Fibroblast of gingiva (primary cell): ENCODE measurements around the gene SKA1.

Experiments used
- DNase-seq: peaks from one replicate; pipeline ENCODE4 v3.0.0-alpha.2; 2011; ENCODE audit warnings: low read depth

The SKA1 gene

GRCh38 chr18:50374753-50375391 lies at the start of gene SKA1:
SKA1 (plus strand) TSS chr18:50375046; CDS start chr18:50375831, 785 bp downstream.
- DNase-seq = peak; percentile 91

GRCh38 chr18:50327983-50328382 lies 46.9 kb upstream of the SKA1 start:
- no peak for DNase-seq

GRCh38 chr18:50330176-50330575 lies 44.7 kb upstream of the SKA1 start:
- DNase-seq = no peak

GRCh38 chr18:50331691-50332090 lies 43.2 kb upstream of the SKA1 start:
- no peak for DNase-seq

GRCh38 chr18:50334546-50335152 lies 40.2 kb upstream of the SKA1 start:
- no peak for DNase-seq

GRCh38 chr18:50338122-50338521 lies 36.7 kb upstream of the SKA1 start:
- DNase-seq = no peak

GRCh38 chr18:50338715-50339114 lies 36.1 kb upstream of the SKA1 start:
- no peak for DNase-seq

- DNase-seq = no peak
These were observed 34.8 kb upstream of the SKA1 start for GRCh38 chr18:50340078-50340477.

GRCh38 chr18:50341443-50341842 lies 33.4 kb upstream of the SKA1 start:
- no peak for DNase-seq

GRCh38 chr18:50350699-50351098 lies 24.1 kb upstream of the SKA1 start:
- DNase-seq = no peak

GRCh38 chr18:50356036-50356945 lies 18.6 kb upstream of the SKA1 start:
- no peak for DNase-seq

GRCh38 chr18:50358844-50359243 lies 16.0 kb upstream of the SKA1 start:
- DNase-seq = no peak

- DNase-seq = no peak
These were observed 15.0 kb upstream of the SKA1 start for GRCh38 chr18:50359806-50360205.

GRCh38 chr18:50360611-50361010 lies 14.2 kb upstream of the SKA1 start:
- no peak for DNase-seq

GRCh38 chr18:50369672-50370071 lies 5.2 kb upstream of the SKA1 start:
- no peak for DNase-seq

GRCh38 chr18:50372743-50373142 lies 2.1 kb upstream of the SKA1 start:
- no peak for DNase-seq

GRCh38 chr18:50373561-50374219 lies 1.2 kb upstream of the SKA1 start:
- no peak for DNase-seq

GRCh38 chr18:50374220-50374752 lies 560 bp upstream of the SKA1 start:
- DNase-seq = no peak

GRCh38 chr18:50377061-50377798 lies 2.4 kb downstream of the SKA1 start:
- no peak for DNase-seq

GRCh38 chr18:50388988-50389387 lies 14.1 kb downstream of the SKA1 start:
- no peak for DNase-seq

- no peak for DNase-seq
These were observed 19.0 kb downstream of the SKA1 start for GRCh38 chr18:50393802-50394201.
